T-helper 1 cell treated with Interleukin-12 subunit alpha and Interleukin-12 subunit beta and Interleukin-4 antibody, amounts not matched to agents 30 μg/mL and 1 μg/mL, for 36 hours (primary cell): Measurements from ENCODE around the gene CADM1.

Source experiments
- H3K27ac Mint-ChIP-seq: one replicate; pipeline ENCODE4 v1.8.0; 2021; ENCODE audit warnings: mild to moderate bottlenecking, mixed read lengths
- H3K27me3 Mint-ChIP-seq: one replicate; pipeline ENCODE4 v1.8.0; 2021; ENCODE audit warnings: low read depth, mixed read lengths
- H3K36me3 Mint-ChIP-seq: one replicate; pipeline ENCODE4 v1.8.0; 2021; ENCODE audit warnings: low read depth, mixed read lengths
- H3K4me1 Mint-ChIP-seq: one replicate; pipeline ENCODE4 v1.8.0; 2021; ENCODE audit warnings: low read depth, mixed read lengths
- H3K4me3 Mint-ChIP-seq: one replicate; pipeline ENCODE4 v1.8.0; 2021; ENCODE audit warnings: mild to moderate bottlenecking, moderate library complexity, mixed read lengths
- H3K9me3 Mint-ChIP-seq: one replicate; pipeline ENCODE4 v1.8.0; 2021; ENCODE audit warnings: mixed read lengths

Gene CADM1

DNA sequence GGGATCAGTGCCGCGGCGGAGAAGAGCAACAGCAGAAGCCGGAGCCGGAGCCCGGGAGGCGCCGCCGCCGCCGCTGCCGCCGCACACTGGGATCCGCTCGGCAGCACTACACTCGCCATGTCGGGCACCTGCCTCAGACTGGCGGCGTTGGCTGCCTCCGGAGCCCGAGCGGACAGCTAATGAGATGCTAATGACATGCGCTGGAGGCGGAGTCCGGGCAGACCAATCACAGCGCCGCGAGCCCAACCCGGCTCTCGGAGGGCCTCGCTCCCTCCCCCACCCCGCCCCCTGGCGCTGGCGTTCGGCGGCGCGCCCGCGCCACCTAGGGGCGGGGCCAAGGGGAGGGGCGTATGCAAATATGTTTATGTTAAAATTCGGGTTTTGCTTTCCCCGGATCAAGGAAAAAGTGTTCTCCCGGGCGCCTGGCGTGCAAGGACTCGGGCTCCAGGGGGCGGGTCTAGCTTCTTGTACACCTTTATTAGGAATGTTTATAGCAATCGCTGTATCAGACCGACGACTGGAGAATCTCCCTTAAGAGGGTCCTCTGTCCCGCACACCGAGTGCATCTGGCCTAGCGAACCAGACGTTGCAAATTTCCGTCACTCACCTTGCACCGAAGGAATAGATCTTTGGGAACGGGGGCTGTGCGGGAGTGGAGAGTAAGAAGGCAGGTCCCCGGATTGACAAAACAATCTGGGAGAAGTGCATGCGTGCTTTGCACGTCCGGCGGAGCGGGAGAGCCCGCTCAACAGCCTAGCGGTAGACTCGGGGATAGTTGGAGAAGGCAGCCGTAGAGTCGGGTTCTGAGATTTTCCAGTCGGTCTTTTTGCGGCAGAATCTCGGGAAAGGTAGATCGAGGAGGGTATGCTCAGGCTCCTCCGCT is at the start of gene CADM1:
CADM1 (minus strand) TSS at position 140 of the 883 bp plus-strand sequence.
- no peaks in the 10 kb centered on the region for H3K9me3 Mint-ChIP-seq
- H3K27ac Mint-ChIP-seq: peak within 1 kb of the TSS; percentile 36
- peaks cover 6% of the 10 kb centered on the region for H3K4me1 Mint-ChIP-seq
- H3K27me3 Mint-ChIP-seq: peaks cover 40% of the 10 kb centered on the region
- no peaks in the 10 kb centered on the region for H3K36me3 Mint-ChIP-seq
- H3K4me3 Mint-ChIP-seq: peak within 1 kb of the TSS; percentile 53

DNA sequence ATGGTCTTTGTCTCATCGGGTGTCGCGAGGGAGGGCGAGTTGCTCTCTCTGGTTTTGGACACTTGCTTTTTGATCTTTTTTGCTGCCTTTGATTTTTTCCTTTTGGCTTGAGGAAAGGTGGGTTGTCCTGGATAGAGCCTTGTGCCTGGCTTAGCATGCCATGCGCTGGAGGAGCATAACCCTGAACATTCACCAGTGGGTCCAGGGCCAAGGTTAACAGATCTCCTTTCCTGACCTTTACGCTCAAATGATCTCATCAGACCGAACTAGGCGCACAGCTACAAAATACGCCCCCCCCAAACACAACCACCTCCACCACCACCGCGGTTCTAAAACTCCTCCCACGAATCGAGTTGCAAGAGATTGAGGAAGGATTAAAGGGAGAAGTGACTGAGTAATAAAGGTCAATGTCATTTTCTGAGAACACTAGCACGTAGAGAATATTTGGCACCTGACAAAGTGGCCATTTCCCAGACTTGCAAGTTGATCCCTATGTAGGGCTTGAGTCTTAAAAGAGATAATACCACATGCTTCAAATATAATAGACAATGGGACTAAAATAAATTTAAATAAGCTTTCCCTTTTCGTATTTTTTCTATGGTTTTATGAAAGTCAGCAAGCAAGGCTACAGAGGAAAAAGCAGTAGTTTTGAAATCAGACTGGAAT is 48.7 kb upstream of the CADM1 start:
- H3K27ac Mint-ChIP-seq: no peak overlapping the region
- no peaks in the 10 kb centered on the region for H3K4me1 Mint-ChIP-seq
- H3K27me3 Mint-ChIP-seq: no peaks in the 10 kb centered on the region
- H3K36me3 Mint-ChIP-seq: no peaks in the 10 kb centered on the region
- H3K4me3 Mint-ChIP-seq: no peak overlapping the region
- no peaks in the 10 kb centered on the region for H3K9me3 Mint-ChIP-seq

DNA sequence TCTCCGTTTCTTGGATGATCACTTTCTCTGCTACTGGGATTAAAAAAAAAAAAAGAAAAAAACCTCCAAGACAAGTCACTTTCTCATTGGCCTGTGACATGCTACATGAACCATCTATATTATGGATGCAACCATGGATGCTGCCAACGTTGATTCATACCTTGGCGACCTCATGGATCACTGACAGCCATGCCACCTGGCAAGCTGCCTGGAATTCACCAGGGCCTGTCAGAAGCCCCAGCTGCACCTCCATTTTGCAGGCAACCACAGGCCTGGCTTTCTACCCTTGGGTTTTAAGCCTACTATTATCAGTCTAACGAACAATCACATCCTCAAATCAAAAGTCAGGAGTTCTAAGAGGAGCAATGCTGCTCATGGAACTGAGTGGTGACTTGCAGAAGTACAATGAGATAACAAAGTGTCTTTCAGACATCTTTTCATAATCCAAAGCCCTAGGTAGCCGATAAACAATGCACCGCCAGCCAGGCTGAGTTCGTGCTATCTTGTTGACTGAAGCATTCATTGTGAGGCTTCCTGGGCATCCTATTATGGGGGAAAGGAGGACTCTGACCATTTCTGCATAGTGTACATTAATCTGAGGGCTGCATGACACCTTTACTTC is 48.0 kb upstream of the CADM1 start:
- Mint-ChIP-seq H3K9me3 (no peaks in the 10 kb centered on the region), H3K27ac (no peak overlapping the region), H3K4me3 (no peak overlapping the region), H3K36me3 (no peaks in the 10 kb centered on the region), H3K4me1 (no peaks in the 10 kb centered on the region), H3K27me3 (no peaks in the 10 kb centered on the region)

DNA sequence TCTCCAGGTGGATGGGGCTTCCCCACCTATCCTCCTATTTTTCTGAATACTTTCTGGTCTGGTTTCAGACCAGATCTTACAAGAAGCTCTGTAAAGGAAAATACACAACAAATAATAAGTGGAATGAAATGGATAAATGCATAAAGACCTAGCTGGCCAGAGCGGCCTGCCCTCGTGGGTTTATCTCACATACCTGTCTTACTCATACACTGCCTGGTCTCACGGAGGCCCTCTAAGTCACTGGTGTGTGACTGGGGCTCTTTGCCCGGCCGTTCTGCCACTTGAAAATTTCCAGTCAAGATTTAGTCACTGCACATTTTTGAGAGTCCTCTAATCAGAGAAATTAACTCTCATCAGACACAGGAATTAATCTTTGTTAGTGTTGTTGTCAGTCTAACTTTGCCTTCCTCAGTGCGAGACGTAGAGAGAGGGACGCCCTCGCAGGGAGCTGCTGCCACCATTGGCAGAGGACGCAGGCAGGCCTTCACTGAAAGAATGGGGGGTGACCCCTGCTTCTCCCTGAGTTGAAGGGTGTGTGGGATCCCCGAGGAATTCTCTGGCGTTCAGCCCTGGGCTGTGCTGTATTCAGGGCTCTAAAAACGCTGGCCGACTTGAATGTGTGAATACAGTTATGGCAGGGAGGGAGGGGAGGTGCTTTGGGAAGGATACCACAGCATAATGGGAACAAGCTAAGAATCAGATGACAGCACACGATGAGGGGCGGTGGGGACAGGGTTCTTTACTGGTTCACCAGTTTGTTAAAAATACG is 46.3 kb upstream of the CADM1 start:
- H3K9me3 Mint-ChIP-seq: no peaks in the 10 kb centered on the region
- no peaks in the 10 kb centered on the region for H3K27me3 Mint-ChIP-seq
- H3K36me3 Mint-ChIP-seq: no peaks in the 10 kb centered on the region
- H3K27ac Mint-ChIP-seq: no peak overlapping the region
- no peak overlapping the region for H3K4me3 Mint-ChIP-seq
- no peaks in the 10 kb centered on the region for H3K4me1 Mint-ChIP-seq

DNA sequence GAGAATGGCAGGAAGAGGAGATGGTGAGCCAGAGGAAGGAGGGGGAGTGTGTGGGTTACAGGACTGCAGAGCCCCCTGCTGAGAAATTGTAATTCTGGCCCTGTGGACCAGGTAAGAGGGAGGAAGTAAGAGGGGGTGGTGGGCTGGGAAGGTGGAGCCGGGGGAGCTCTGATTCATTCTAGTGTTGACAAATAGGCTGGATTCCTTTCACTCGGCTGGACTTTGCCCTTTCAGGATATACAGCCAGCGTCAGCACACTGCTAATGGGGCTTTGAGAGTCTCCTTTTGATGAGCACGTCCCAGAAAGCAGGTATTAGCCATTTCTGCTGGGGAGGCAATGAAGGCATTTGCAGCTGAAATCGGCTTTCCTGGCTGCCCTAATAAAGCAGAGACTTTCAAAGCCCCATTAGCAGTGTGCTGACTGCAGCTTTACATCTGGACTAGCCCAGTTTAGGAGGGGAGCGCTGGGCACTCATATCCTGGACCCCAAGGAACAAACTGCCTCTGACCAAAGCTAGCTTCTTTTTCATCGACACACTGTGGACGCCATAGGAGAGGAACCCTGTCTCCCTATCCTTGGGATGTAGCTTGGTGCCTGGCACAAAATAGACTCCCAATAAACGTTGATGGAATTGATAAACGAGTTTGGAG is 44.8 kb upstream of the CADM1 start:
- H3K27me3 Mint-ChIP-seq: no peaks in the 10 kb centered on the region
- H3K27ac Mint-ChIP-seq: no peak overlapping the region

DNA sequence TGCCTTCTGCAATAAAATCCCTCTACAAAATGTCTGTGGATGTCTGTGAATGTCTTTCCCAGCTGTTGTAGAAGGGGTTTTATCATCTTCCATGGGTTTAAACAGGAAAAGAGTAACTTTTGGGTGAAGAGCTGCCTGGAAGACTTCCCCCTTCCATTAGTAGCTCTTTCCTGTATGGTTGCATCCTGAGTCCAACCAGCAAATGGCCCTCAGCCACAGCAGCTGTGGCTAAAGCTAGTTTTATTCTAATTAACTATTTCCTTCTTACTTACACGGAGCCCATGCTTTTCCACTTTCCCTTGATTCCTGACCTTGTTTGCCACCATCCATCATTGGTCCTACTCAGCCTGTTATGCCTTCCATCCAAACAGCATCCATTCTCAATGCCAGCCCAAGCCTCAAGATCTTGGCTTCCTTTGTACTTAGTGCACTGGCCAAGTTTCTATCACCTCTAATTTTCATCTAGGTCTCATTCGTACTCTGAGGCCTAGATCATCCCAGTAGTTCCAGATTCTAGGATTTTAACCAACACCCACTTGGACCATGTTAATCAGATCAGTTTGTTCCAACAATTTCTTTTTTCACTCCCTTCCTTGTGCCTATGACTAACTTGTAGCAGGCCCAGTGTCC is 41.5 kb upstream of the CADM1 start:
- no peak overlapping the region for H3K4me3 Mint-ChIP-seq
- H3K27ac Mint-ChIP-seq: no peak overlapping the region
- H3K36me3 Mint-ChIP-seq: no peaks in the 10 kb centered on the region
- H3K9me3 Mint-ChIP-seq: no peaks in the 10 kb centered on the region
- H3K4me1 Mint-ChIP-seq: no peaks in the 10 kb centered on the region
- no peaks in the 10 kb centered on the region for H3K27me3 Mint-ChIP-seq

More for the DNA sequence above, 44.8 kb upstream of the CADM1 start:
- no peaks in the 10 kb centered on the region for H3K4me1 Mint-ChIP-seq
- no peaks in the 10 kb centered on the region for H3K36me3 Mint-ChIP-seq
- H3K4me3 Mint-ChIP-seq: no peak overlapping the region
- H3K9me3 Mint-ChIP-seq: no peaks in the 10 kb centered on the region

DNA sequence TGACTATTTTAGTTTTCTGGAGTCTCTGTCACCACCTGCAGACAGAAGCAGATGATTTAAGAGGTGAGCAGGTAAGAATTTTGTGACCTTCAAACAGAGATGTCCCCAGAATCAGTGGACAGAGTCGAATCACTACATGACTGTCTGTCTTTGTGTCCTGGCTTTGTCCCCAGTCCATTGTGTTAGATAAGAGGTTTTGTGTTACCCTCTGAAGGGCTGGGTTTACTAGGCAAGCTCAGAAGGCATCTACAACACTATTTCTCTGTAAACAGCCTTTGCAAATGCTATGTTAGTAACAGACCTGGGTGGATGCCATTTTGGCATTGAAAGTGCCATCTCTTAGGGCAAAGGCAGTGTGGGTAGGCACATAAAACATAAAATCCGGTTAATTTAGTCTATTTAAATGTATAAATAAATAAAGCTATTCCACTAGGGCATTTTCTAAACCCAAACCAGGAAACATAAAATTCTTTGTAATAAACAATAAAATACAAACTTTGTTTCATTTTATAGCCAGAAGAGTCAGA is 40.3 kb upstream of the CADM1 start:
- H3K9me3 Mint-ChIP-seq: no peaks in the 10 kb centered on the region
- no peaks in the 10 kb centered on the region for H3K4me1 Mint-ChIP-seq
- H3K36me3 Mint-ChIP-seq: no peaks in the 10 kb centered on the region

DNA sequence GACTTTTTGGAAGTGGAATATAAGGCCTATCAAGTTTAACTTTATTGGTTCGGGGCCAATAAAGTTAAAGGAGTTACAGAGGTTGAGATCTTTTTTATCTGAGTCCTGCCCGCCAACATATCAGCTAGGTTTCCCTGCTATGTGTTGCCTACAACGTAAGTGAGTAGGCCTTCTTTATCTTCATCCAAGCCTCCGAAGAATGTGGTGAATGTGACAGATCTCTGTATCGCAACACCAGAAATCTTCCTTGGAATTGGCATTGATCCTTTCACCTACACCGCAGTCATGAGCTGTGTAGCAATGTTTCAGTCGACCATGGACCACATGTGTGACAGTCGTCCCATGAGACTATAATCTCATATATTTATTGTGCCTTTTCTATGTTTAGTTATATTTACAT is 37.3 kb upstream of the CADM1 start:
- Mint-ChIP-seq H3K27me3 (no peaks in the 10 kb centered on the region), H3K4me3 (no peak overlapping the region), H3K4me1 (no peaks in the 10 kb centered on the region), H3K36me3 (no peaks in the 10 kb centered on the region), H3K27ac (no peak overlapping the region), H3K9me3 (no peaks in the 10 kb centered on the region)

More for the DNA sequence above, 40.3 kb upstream of the CADM1 start:
- no peak overlapping the region for H3K27ac Mint-ChIP-seq
- no peaks in the 10 kb centered on the region for H3K27me3 Mint-ChIP-seq
- no peak overlapping the region for H3K4me3 Mint-ChIP-seq

DNA sequence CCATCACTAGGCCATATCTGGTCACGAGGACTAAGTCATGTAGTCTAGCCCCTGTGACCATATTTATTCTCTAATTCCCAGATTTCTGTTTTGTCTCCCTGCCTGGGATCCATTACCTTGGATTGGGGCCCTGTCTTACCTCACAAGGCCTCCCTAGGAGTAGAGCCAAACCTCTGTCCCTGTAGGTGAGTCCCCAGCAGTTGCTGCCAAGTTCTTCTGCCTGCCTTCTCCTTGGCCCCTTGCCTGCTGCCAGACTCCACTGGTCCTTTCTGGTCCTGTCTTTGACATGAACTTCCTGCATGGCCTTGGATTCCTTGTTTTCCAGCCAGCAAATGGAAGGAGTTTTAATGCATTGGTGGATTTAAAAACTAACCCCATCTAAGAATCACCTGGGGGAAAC is 35.6 kb upstream of the CADM1 start:
- H3K4me3 Mint-ChIP-seq: no peak overlapping the region
- no peaks in the 10 kb centered on the region for H3K4me1 Mint-ChIP-seq

DNA sequence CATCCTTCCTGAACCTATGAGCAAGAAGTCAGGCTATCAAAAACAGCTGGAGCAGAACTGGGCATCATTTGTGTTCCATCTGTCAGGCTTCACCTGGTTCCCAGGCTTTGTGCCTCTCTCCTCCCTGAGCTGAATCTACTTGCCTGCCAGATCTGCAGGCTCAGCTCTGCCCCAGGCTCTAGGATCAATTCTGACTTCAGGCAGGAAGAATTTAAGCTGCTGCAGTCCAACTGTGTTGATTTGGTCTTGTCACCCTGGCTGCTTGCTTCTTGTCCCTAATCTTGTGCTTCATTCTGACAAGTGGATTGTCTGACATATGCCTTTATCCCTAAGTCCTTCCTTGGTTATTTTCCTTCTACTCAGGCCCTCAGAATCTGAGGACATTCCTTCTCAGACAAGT is 31.6 kb upstream of the CADM1 start:
- Mint-ChIP-seq H3K36me3 (no peaks in the 10 kb centered on the region), H3K9me3 (no peaks in the 10 kb centered on the region), H3K4me3 (no peak overlapping the region), H3K27ac (no peak overlapping the region), H3K4me1 (no peaks in the 10 kb centered on the region), H3K27me3 (no peaks in the 10 kb centered on the region)

More for the DNA sequence above, 35.6 kb upstream of the CADM1 start:
- H3K9me3 Mint-ChIP-seq: no peaks in the 10 kb centered on the region
- no peak overlapping the region for H3K27ac Mint-ChIP-seq
- H3K27me3 Mint-ChIP-seq: no peaks in the 10 kb centered on the region
- H3K36me3 Mint-ChIP-seq: no peaks in the 10 kb centered on the region

DNA sequence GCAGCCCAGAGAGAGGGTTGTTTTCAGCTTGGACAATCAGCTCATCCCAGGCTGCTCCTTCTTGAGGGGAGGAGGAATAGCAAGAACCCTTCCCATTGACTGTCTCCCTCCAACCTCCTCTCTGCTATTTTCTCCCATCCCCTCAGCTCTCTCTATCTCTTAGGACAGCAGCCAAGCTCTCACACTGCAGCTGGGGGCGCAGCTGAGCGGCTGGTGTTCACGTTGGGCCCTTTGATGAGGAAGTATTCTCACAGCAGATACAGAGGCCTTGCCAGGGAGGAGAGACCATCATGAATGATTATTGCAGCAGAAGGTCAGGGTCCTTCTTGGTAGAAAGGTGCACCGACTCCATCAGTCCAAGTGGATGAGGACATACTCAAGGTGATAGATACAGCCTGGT is 26.5 kb upstream of the CADM1 start:
- no peaks in the 10 kb centered on the region for H3K27me3 Mint-ChIP-seq
- H3K9me3 Mint-ChIP-seq: no peaks in the 10 kb centered on the region
- no peaks in the 10 kb centered on the region for H3K36me3 Mint-ChIP-seq
- no peak overlapping the region for H3K4me3 Mint-ChIP-seq
- H3K4me1 Mint-ChIP-seq: no peaks in the 10 kb centered on the region
- no peak overlapping the region for H3K27ac Mint-ChIP-seq

DNA sequence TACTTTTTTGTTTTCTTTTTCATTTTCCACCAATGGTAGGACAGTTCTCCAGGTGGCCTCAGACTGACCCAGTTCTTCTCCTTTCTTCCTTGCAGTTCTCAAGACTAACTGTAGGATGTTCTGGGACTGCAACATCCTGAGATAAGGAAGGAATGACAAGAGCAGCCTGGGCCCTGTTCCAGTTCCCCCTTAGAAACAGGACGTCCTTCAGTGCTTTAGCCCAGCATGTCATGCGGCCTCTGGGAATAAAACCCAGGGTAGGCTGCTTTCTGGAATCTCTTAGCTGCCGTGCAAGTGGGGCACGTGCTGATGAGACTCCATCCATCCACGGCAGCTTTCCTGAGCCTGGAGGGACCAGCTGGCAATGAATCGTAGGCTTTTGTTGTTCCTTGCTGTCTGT is 24.0 kb upstream of the CADM1 start:
- H3K36me3 Mint-ChIP-seq: no peaks in the 10 kb centered on the region
- no peak overlapping the region for H3K4me3 Mint-ChIP-seq
- no peaks in the 10 kb centered on the region for H3K9me3 Mint-ChIP-seq
- H3K4me1 Mint-ChIP-seq: no peaks in the 10 kb centered on the region
- no peak overlapping the region for H3K27ac Mint-ChIP-seq
- H3K27me3 Mint-ChIP-seq: peaks cover 4% of the 10 kb centered on the region

DNA sequence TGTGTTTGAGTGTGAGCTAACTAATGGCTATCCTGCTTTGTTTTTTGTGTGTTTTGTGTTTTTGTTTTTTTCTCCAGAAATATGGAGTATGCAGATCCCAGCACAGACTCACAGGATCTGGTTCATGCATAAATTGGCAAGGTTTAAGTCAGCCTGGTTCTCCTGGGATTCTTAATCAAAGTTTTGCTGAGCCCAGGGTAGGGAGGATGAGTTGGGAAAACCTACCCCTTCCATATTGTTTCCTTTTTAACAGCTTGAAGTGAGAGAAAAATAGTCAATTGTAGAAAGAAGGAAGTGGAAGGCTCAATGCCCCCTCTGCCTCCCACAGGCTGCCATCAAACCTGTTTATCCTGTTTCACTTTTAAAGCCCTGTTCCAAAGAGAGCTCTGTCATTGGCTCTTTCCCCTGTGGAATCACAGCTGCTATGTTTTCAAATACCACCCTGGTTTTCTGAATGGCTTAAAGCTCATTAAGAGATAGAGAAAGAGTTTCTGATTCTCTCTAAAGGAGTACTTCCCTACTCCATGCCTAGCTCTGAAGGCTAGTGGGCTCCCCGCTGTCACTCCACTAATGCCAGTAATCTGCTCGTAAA is 23.4 kb upstream of the CADM1 start:
- H3K27me3 Mint-ChIP-seq: peaks cover 4% of the 10 kb centered on the region
- H3K4me1 Mint-ChIP-seq: no peaks in the 10 kb centered on the region
- H3K36me3 Mint-ChIP-seq: no peaks in the 10 kb centered on the region
- no peak overlapping the region for H3K27ac Mint-ChIP-seq
- no peaks in the 10 kb centered on the region for H3K9me3 Mint-ChIP-seq
- no peak overlapping the region for H3K4me3 Mint-ChIP-seq
